Gastroesophageal sphincter (tissue), 3 donors: ENCODE measurements around the gene TAF11L3.

Source experiments
- POLR2A ChIP-seq, 2 donors: fragments of 450-650 bp; IDR thresholded peaks; one replicate each; pipeline ENCODE4 v1.6.1; 2017; ENCODE audit warnings: antibody characterized with exemption in 2 of 2, mild to moderate bottlenecking in 2 of 2, moderate library complexity in 1 of 2
- TF ChIP-seq, protein P1 (sequence below), 4 experiments: fragments of 200-600 bp in 2 of 4; fragments of 450-650 bp in 2 of 4; sonication (generic) in 1 of 4; IDR thresholded peaks; one replicate each; pipeline ENCODE4 v1.5.1; 2017 to 2019; ENCODE audit warnings: antibody characterized with exemption in 4 of 4, mild to moderate bottlenecking in 2 of 4, moderate library complexity in 2 of 4

DNA sequence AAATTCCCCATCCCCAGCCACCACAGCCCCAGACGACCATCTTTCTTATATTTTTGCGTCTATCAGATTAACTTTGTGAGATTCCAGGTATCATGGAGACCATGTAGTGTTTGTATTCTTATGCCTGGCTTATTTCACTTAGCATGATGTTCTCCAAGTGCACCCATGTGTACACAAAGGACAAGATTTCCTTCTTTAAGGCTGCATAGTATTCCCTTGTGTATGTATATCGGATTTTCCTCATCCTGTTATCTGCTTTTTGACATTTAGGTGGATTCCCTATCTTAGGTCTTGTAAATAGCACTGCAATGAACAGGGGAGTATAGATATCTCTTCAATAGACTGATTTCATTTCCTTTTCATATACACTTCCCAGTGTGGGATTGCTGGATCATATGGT lies 25.4 kb upstream of the TAF11L3 start:
- TF ChIP-seq, protein P1, sequence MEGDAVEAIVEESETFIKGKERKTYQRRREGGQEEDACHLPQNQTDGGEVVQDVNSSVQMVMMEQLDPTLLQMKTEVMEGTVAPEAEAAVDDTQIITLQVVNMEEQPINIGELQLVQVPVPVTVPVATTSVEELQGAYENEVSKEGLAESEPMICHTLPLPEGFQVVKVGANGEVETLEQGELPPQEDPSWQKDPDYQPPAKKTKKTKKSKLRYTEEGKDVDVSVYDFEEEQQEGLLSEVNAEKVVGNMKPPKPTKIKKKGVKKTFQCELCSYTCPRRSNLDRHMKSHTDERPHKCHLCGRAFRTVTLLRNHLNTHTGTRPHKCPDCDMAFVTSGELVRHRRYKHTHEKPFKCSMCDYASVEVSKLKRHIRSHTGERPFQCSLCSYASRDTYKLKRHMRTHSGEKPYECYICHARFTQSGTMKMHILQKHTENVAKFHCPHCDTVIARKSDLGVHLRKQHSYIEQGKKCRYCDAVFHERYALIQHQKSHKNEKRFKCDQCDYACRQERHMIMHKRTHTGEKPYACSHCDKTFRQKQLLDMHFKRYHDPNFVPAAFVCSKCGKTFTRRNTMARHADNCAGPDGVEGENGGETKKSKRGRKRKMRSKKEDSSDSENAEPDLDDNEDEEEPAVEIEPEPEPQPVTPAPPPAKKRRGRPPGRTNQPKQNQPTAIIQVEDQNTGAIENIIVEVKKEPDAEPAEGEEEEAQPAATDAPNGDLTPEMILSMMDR (IDR thresholded peaks at IDR 0.05): no peak
- no peak for TF ChIP-seq POLR2A (IDR thresholded peaks at IDR 0.05)
